Measurements from ENCODE around the gene AOPEP.

The AOPEP gene

GRCh38 chr9:95094002-95094401 lies 367.5 kb downstream of the AOPEP start:
- Histone ChIP-seq H2AFZ (ENCODE audit: low read depth, low read length) (no peak overlapping the region), H3K9me3 (ENCODE audit: insufficient read depth, low read length) (no peaks in the 10 kb centered on the region), H3K4me3 (ENCODE audit: low read length) (no peak overlapping the region), H4K20me1 (ENCODE audit: insufficient read depth, low read length) (no peaks in the 10 kb centered on the region), H3K4me2 (ENCODE audit: low read length) (no peak overlapping the region), H3K9ac (ENCODE audit: low read length) (no peak overlapping the region), H3K27ac (ENCODE audit: low read length) (no peak overlapping the region), H3K4me1 (ENCODE audit: low read length) (peaks cover 16% of the 10 kb centered on the region), H3K79me2 (ENCODE audit: low read length) (no peaks in the 10 kb centered on the region), H3K27me3 (ENCODE audit: low read depth, low read length) (no peaks in the 10 kb centered on the region), H3K36me3 (replicated peaks; ENCODE audit: low read depth, low read length) (no peaks in the 10 kb centered on the region)
- TF ChIP-seq CTCF (IDR thresholded peaks at IDR 0.05; ENCODE audit: low read depth, low read length) (no peak), EZH2phosphoT487 (IDR thresholded peaks at IDR 0.05; ENCODE audit: low read depth) (no peak)

- Histone ChIP-seq H3K27ac (ENCODE audit: low read length) (no peak overlapping the region), H4K20me1 (ENCODE audit: insufficient read depth, low read length) (no peaks in the 10 kb centered on the region)
Observed at GRCh38 chr9:95095641-95096355, 369.3 kb downstream of the AOPEP start.

GRCh38 chr9:95096381-95096780 lies 369.9 kb downstream of the AOPEP start:
- Histone ChIP-seq H4K20me1 (ENCODE audit: insufficient read depth, low read length) (no peaks in the 10 kb centered on the region), H3K36me3 (replicated peaks; ENCODE audit: low read depth, low read length) (no peaks in the 10 kb centered on the region), H3K9me3 (ENCODE audit: insufficient read depth, low read length) (no peaks in the 10 kb centered on the region), H3K4me3 (ENCODE audit: low read length) (no peak overlapping the region), H2AFZ (ENCODE audit: low read depth, low read length) (no peak overlapping the region), H3K27ac (ENCODE audit: low read length) (no peak overlapping the region), H3K9ac (ENCODE audit: low read length) (no peak overlapping the region), H3K4me1 (ENCODE audit: low read length) (no peaks in the 10 kb centered on the region), H3K79me2 (ENCODE audit: low read length) (no peaks in the 10 kb centered on the region), H3K27me3 (ENCODE audit: low read depth, low read length) (no peaks in the 10 kb centered on the region), H3K4me2 (ENCODE audit: low read length) (no peak overlapping the region)
- TF ChIP-seq EZH2phosphoT487 (IDR thresholded peaks at IDR 0.05; ENCODE audit: low read depth) (no peak), CTCF (IDR thresholded peaks at IDR 0.05; ENCODE audit: low read depth, low read length) (no peak)

More at GRCh38 chr9:95095641-95096355, 369.3 kb downstream of the AOPEP start:
- H3K36me3 ChIP-seq (replicated peaks; ENCODE audit: low read depth, low read length), result no peaks in the 10 kb centered on the region
- no peaks in the 10 kb centered on the region for H3K27me3 ChIP-seq (ENCODE audit: low read depth, low read length)
- no peaks in the 10 kb centered on the region for H3K4me1 ChIP-seq (ENCODE audit: low read length)
- H2AFZ ChIP-seq (ENCODE audit: low read depth, low read length), result no peak overlapping the region
- H3K4me3 ChIP-seq (ENCODE audit: low read length), result no peak overlapping the region
- no peak overlapping the region for H3K4me2 ChIP-seq (ENCODE audit: low read length)
- H3K9me3 ChIP-seq (ENCODE audit: insufficient read depth, low read length), result no peaks in the 10 kb centered on the region
- H3K79me2 ChIP-seq (ENCODE audit: low read length), result no peaks in the 10 kb centered on the region
- H3K9ac ChIP-seq (ENCODE audit: low read length), result no peak overlapping the region
- TF ChIP-seq CTCF (IDR thresholded peaks at IDR 0.05; ENCODE audit: low read depth, low read length), result no peak
- no peak for TF ChIP-seq EZH2phosphoT487 (IDR thresholded peaks at IDR 0.05; ENCODE audit: low read depth)

- no peak for TF ChIP-seq EZH2phosphoT487 (IDR thresholded peaks at IDR 0.05; ENCODE audit: low read depth)
- TF ChIP-seq CTCF (IDR thresholded peaks at IDR 0.05; ENCODE audit: low read depth, low read length), result no peak
- H4K20me1 ChIP-seq (ENCODE audit: insufficient read depth, low read length), result no peaks in the 10 kb centered on the region
- H3K79me2 ChIP-seq (ENCODE audit: low read length), result no peaks in the 10 kb centered on the region
- H2AFZ ChIP-seq (ENCODE audit: low read depth, low read length), result no peak overlapping the region
- no peak overlapping the region for H3K9ac ChIP-seq (ENCODE audit: low read length)
- no peaks in the 10 kb centered on the region for H3K4me1 ChIP-seq (ENCODE audit: low read length)
- H3K9me3 ChIP-seq (ENCODE audit: insufficient read depth, low read length), result no peaks in the 10 kb centered on the region
- H3K27ac ChIP-seq (ENCODE audit: low read length), result no peak overlapping the region
- no peaks in the 10 kb centered on the region for H3K27me3 ChIP-seq (ENCODE audit: low read depth, low read length)
- no peak overlapping the region for H3K4me3 ChIP-seq (ENCODE audit: low read length)
- H3K36me3 ChIP-seq (replicated peaks; ENCODE audit: low read depth, low read length), result no peaks in the 10 kb centered on the region
- H3K4me2 ChIP-seq (ENCODE audit: low read length), result no peak overlapping the region
Observed at GRCh38 chr9:95096807-95097206, 370.3 kb downstream of the AOPEP start.

All from OCI-LY3 (cell line).